ENCODE data around the gene CELA2A. TPM values are rescaled to one million over a fixed set of nuclear protein-coding genes. Genes with fewer than 3 reads are reported as not detected.
"Not testable (repeated sequence)": the region's sequence is repeated elsewhere in the genome, so short reads cannot be mapped to it uniquely, and the experiment has no call there.

Gene CELA2A
- total RNA-seq, 1 experiment from 2014 or later, result 0.72 TPM

- intact Hi-C loops (cut with micrococcal nuclease; ENCODE audit: unreplicated experiment) (no loop called here), in situ Hi-C loops (cut with HindIII; ENCODE audit: low pct_unique_long_range_greater_than_20kb, low sequenced_read_pairs) (no loop called here)
- no TSS peak for BruUV-seq (replicated peaks)
- TF ChIP-seq SIN3A (IDR thresholded peaks at IDR 0.05; ENCODE audit: borderline replicate concordance, insufficient read depth, low read depth, low read length) (no peak), REST (IDR thresholded peaks at IDR 0.05; ENCODE audit: insufficient read depth in 1 of 2, low read depth in 2 of 2, low read length in 1 of 2) (no peak), CTCF (IDR thresholded peaks at IDR 0.05) (no peak), TCF7L2 (IDR thresholded peaks at IDR 0.05; ENCODE audit: low read depth, low read length) (no peak), POLR2AphosphoS5 (IDR thresholded peaks at IDR 0.05; ENCODE audit: low read depth, low read length) (no peak)
- ChIA-PET CTCF (no interaction called here), POLR2A (no interaction called here)
- Histone ChIP-seq H3K36me3 (ENCODE audit: control insufficient read depth, insufficient read depth, low read length) (no peaks in the 10 kb centered on the region), H3K27me3 (ENCODE audit: control insufficient read depth, insufficient read depth, low read length) (no peaks in the 10 kb centered on the region), H3K9me3 (ENCODE audit: control insufficient read depth, insufficient read depth, low read depth, low read length) (no peaks in the 10 kb centered on the region), H3K4me1 (ENCODE audit: control insufficient read depth, insufficient read depth, low read length) (no peaks in the 10 kb centered on the region), H3K27ac (ENCODE audit: low read length) (no peak overlapping the region), H3K4me3 (ENCODE audit: low read depth in 2 of 2, low read length in 2 of 2) (no peak overlapping the region)
- ATAC-seq, result no peak
- no peak for DNase-seq (ENCODE audit: low read depth, low spot score)
Measured at GRCh38 chr1:15485636-15486035, 29.1 kb downstream of the CELA2A start.

- H3K9me3 ChIP-seq (ENCODE audit: control insufficient read depth, insufficient read depth, low read depth, low read length); in situ Hi-C loops (cut with HindIII; ENCODE audit: low pct_unique_long_range_greater_than_20kb, low sequenced_read_pairs); H3K27me3 ChIP-seq (ENCODE audit: control insufficient read depth, insufficient read depth, low read length); DNase-seq (ENCODE audit: low read depth, low spot score); H3K4me1 ChIP-seq (ENCODE audit: control insufficient read depth, insufficient read depth, low read length); ATAC-seq; H3K36me3 ChIP-seq (ENCODE audit: control insufficient read depth, insufficient read depth, low read length); CTCF ChIA-PET; H3K27ac ChIP-seq (ENCODE audit: low read length); POLR2A ChIA-PET; BruUV-seq (replicated peaks); H3K4me3 ChIP-seq (ENCODE audit: low read depth in 2 of 2, low read length in 2 of 2); intact Hi-C loops (cut with micrococcal nuclease; ENCODE audit: unreplicated experiment): not testable (repeated sequence)
Measured at GRCh38 chr1:15486844-15487610, 30.5 kb downstream of the CELA2A start.

- in situ Hi-C loops (cut with HindIII; ENCODE audit: low pct_unique_long_range_greater_than_20kb, low sequenced_read_pairs), result no loop called here
- CTCF ChIA-PET, result no interaction called here
- POLR2A ChIA-PET, result no interaction called here
- H3K36me3 ChIP-seq (ENCODE audit: control insufficient read depth, insufficient read depth, low read length), result no peaks in the 10 kb centered on the region
- ATAC-seq (no peak), DNase-seq (ENCODE audit: low read depth, low spot score) (no peak)
- BruUV-seq (replicated peaks), result no TSS peak
- H3K27me3 ChIP-seq (ENCODE audit: control insufficient read depth, insufficient read depth, low read length), result no peaks in the 10 kb centered on the region
- no peak overlapping the region for H3K4me3 ChIP-seq (ENCODE audit: low read depth in 2 of 2, low read length in 2 of 2)
- no peak overlapping the region for H3K27ac ChIP-seq (ENCODE audit: low read length)
- intact Hi-C loops (cut with micrococcal nuclease; ENCODE audit: unreplicated experiment), result no loop called here
- H3K9me3 ChIP-seq (ENCODE audit: control insufficient read depth, insufficient read depth, low read depth, low read length), result no peaks in the 10 kb centered on the region
- TF ChIP-seq CTCF (IDR thresholded peaks at IDR 0.05) (no peak), REST (IDR thresholded peaks at IDR 0.05; ENCODE audit: insufficient read depth in 1 of 2, low read depth in 2 of 2, low read length in 1 of 2) (no peak), POLR2AphosphoS5 (IDR thresholded peaks at IDR 0.05; ENCODE audit: low read depth, low read length) (no peak), TCF7L2 (IDR thresholded peaks at IDR 0.05; ENCODE audit: low read depth, low read length) (no peak), SIN3A (IDR thresholded peaks at IDR 0.05; ENCODE audit: borderline replicate concordance, insufficient read depth, low read depth, low read length) (no peak)
- no peaks in the 10 kb centered on the region for H3K4me1 ChIP-seq (ENCODE audit: control insufficient read depth, insufficient read depth, low read length)
Measured at GRCh38 chr1:15488371-15488770, 31.8 kb downstream of the CELA2A start.
